Measurements from ENCODE around the gene YIF1A. TPM values are rescaled to one million over a fixed set of nuclear protein-coding genes. Genes with fewer than 3 reads are reported as not detected.

The YIF1A gene
- total RNA-seq, 4 donors from 2014 or later = 77.7 to 168 (median 118) TPM

DNA sequence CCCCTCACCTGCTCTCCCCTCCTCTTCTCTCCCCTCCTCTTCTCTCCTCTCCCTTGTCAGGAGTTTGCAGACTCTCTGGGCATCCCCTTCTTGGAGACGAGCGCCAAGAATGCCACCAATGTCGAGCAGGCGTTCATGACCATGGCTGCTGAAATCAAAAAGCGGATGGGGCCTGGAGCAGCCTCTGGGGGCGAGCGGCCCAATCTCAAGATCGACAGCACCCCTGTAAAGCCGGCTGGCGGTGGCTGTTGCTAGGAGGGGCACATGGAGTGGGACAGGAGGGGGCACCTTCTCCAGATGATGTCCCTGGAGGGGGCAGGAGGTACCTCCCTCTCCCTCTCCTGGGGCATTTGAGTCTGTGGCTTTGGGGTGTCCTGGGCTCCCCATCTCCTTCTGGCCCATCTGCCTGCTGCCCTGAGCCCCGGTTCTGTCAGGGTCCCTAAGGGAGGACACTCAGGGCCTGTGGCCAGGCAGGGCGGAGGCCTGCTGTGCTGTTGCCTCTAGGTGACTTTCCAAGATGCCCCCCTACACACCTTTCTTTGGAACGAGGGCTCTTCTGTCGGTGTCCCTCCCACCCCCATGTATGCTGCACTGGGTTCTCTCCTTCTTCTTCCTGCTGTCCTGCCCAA is 12.8 kb downstream of the YIF1A start:
- H3K27me3 ChIP-seq = no peaks in the 10 kb centered on the region
- no peaks in the 10 kb centered on the region for H3K9me3 ChIP-seq
- WGBS, 2 donors = 90 to 92% methylated on average over 13 of the region's 14 CpGs
- intact Hi-C loops (cut with DNase I) = no loop called here
- no peak for DNase-seq
- H3K36me3 ChIP-seq = peaks cover 45 to 48% of the 10 kb centered on the region in 2 donors
- TF ChIP-seq, protein P1, sequence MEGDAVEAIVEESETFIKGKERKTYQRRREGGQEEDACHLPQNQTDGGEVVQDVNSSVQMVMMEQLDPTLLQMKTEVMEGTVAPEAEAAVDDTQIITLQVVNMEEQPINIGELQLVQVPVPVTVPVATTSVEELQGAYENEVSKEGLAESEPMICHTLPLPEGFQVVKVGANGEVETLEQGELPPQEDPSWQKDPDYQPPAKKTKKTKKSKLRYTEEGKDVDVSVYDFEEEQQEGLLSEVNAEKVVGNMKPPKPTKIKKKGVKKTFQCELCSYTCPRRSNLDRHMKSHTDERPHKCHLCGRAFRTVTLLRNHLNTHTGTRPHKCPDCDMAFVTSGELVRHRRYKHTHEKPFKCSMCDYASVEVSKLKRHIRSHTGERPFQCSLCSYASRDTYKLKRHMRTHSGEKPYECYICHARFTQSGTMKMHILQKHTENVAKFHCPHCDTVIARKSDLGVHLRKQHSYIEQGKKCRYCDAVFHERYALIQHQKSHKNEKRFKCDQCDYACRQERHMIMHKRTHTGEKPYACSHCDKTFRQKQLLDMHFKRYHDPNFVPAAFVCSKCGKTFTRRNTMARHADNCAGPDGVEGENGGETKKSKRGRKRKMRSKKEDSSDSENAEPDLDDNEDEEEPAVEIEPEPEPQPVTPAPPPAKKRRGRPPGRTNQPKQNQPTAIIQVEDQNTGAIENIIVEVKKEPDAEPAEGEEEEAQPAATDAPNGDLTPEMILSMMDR (IDR thresholded peaks at IDR 0.05) = no peak
- TF ChIP-seq POLR2A (IDR thresholded peaks at IDR 0.05) = no peak
- no peak overlapping the region for H3K4me3 ChIP-seq (replicated peaks in 1 of 3)
- H3K27ac ChIP-seq = no peak overlapping the region
- H3K4me1 ChIP-seq = peaks cover 4 to 10% of the 10 kb centered on the region in 2 donors

DNA sequence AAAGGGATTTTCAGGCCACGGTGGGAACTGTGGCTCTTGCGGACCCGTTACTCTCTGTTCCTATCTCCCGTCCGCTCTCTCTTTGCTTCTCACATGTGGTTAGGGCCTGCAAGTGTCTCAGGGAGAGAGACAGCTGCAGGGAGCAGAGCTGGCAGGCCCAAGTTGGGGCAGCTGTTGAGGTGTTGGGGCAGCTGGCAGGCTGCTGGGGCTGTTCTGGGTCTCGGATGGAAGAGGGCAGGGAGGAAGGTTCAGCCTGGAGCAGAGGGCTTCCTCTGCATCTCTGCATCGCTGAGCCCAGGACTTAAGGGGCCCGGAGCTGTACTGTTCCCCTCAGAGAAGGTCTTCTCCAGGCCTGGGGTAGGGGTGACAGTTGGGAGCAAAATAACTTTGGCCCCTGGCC is 13.5 kb downstream of the YIF1A start:
- Histone ChIP-seq H3K27ac (no peak overlapping the region), H3K4me3 (replicated peaks in 1 of 3) (no peak overlapping the region), H3K27me3 (no peaks in the 10 kb centered on the region), H3K36me3 (peaks cover 45 to 48% of the 10 kb centered on the region in 2 donors), H3K4me1 (peaks cover 4 to 16% of the 10 kb centered on the region in 2 donors), H3K9me3 (no peaks in the 10 kb centered on the region)
- TF ChIP-seq, protein P1 (IDR thresholded peaks at IDR 0.05) = no peak
- TF ChIP-seq POLR2A (IDR thresholded peaks at IDR 0.05) = no peak
- intact Hi-C loops (cut with DNase I) = no loop called here
- WGBS, 2 donors = 95 to 99% methylated on average over 7 to 8 of the region's 8 CpGs
- no peak for DNase-seq

DNA sequence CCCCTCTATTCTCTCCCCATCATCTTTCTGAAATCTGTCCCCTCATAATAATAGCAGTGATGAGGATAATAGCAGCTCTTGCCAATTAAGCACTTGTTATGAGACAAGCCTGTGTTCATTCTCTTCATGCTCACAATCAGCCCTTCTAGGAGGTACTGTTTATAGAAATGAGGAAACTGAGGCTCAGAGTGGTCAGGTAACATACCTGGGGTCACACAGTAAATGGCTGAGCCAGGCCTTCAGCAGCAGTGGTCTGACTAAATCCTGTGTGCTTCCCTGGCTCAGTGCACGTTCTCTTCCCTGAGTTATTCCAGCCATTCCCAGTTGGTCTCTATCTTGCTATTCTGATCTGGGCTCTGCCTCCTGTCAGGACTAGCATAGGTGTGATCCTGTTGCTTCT is 14.7 kb downstream of the YIF1A start:
- Histone ChIP-seq H3K9me3 (no peaks in the 10 kb centered on the region), H3K36me3 (peaks cover 45 to 48% of the 10 kb centered on the region in 2 donors), H3K27ac (no peak overlapping the region), H3K4me3 (replicated peaks in 1 of 3) (no peak overlapping the region), H3K4me1 (peaks cover 12 to 25% of the 10 kb centered on the region in 2 donors), H3K27me3 (no peaks in the 10 kb centered on the region)
- TF ChIP-seq, protein P1 (IDR thresholded peaks at IDR 0.05) = no peak
- TF ChIP-seq POLR2A (IDR thresholded peaks at IDR 0.05) = no peak
- intact Hi-C loops (cut with DNase I) = no loop called here
- no peak for DNase-seq
- 73 to 88% methylated on average over 1 of the region's 1 CpG for WGBS, 2 donors

DNA sequence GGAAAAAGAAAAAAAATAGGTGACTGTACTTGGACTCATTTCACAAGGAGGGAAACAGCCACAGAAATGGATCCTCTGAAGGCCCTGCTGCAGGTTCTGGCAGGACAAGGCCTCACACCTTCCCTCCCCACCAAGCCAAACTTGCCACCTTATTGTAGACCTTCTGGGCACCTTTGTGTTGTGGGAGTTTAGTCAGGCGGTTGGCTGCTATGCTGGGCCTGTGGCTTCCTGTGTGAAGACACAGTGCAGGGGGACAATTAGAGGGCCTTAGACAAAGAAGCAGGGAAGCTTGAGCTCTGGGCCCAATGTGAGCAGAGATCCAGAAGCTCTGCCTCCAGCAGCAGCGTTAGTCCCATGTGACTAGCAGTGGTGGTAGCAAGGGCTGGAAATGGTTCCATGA is 16.3 kb downstream of the YIF1A start:
- 86 to 90% methylated on average over 2 of the region's 2 CpGs for WGBS, 2 donors
- no peak for DNase-seq

DNA sequence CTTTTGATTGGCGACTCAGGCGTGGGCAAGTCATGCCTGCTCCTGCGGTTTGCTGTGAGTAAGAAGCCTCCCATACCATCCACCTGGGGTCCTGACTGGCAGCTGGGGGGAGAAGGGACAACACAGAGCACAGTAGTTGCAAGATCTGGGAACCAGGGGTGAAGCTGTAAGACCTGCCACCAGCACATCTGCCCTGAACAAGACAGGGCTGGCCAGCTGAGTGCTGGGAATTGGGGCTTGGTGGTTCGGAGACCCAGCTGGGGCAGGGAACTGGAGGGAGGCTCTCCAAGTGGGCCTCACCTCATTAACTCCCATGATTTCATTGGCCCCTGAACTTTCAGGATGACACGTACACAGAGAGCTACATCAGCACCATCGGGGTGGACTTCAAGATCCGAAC is 17.1 kb downstream of the YIF1A start:
- H3K36me3 ChIP-seq = peaks cover 45 to 48% of the 10 kb centered on the region in 2 donors
- intact Hi-C loops (cut with DNase I) = no loop called here
- H3K4me3 ChIP-seq (replicated peaks in 1 of 3) = no peak overlapping the region
- TF ChIP-seq, protein P1 (IDR thresholded peaks at IDR 0.05) = no peak
- TF ChIP-seq POLR2A (IDR thresholded peaks at IDR 0.05) = no peak
- WGBS, 2 donors = 88 to 94% methylated on average over 6 to 7 of the region's 7 CpGs
- no peak overlapping the region for H3K27ac ChIP-seq
- H3K9me3 ChIP-seq = no peaks in the 10 kb centered on the region
- no peaks in the 10 kb centered on the region for H3K27me3 ChIP-seq
- peaks cover 15 to 19% of the 10 kb centered on the region in 2 donors for H3K4me1 ChIP-seq
- DNase-seq = no peak

More for the DNA sequence above, 16.3 kb downstream of the YIF1A start:
- peaks cover 45 to 48% of the 10 kb centered on the region in 2 donors for H3K36me3 ChIP-seq
- H3K27me3 ChIP-seq = no peaks in the 10 kb centered on the region
- H3K27ac ChIP-seq = no peak overlapping the region
- intact Hi-C loops (cut with DNase I) = no loop called here
- H3K9me3 ChIP-seq = no peaks in the 10 kb centered on the region
- H3K4me1 ChIP-seq = peaks cover 12 to 18% of the 10 kb centered on the region in 2 donors
- no peak overlapping the region for H3K4me3 ChIP-seq (replicated peaks in 1 of 3)
- TF ChIP-seq, protein P1 (IDR thresholded peaks at IDR 0.05) = no peak
- no peak for TF ChIP-seq POLR2A (IDR thresholded peaks at IDR 0.05)
